BLaER1 (cell line): ENCODE results near the gene MLLT11.

Experiments
- H3K27ac ChIP-seq: shearing (Covaris generic); formaldehyde crosslinking; 2 replicates; pipeline ENCODE4 v1.8.1; 2022
- H3K27me3 ChIP-seq: shearing (Covaris generic); formaldehyde crosslinking; 2 replicates; pipeline ENCODE4 v1.8.1; 2022
- H3K36me3 ChIP-seq: shearing (Covaris generic); formaldehyde crosslinking; 2 replicates; pipeline ENCODE4 v1.8.1; 2022
- H3K4me1 ChIP-seq: shearing (Covaris generic); formaldehyde crosslinking; 2 replicates; pipeline ENCODE4 v1.8.1; 2022
- H3K4me2 ChIP-seq: shearing (Covaris generic); formaldehyde crosslinking; 2 replicates; pipeline ENCODE4 v1.8.1; 2022
- H3K4me3 ChIP-seq: shearing (Covaris generic); formaldehyde crosslinking; 2 replicates; pipeline ENCODE4 v1.8.1; 2022
- H3K9ac ChIP-seq: shearing (Covaris generic); formaldehyde crosslinking; 2 replicates; pipeline ENCODE4 v1.8.1; 2022
- H3K9me3 ChIP-seq: shearing (Covaris generic); formaldehyde crosslinking; 2 replicates; pipeline ENCODE4 v1.8.1; 2022
- H4K20me1 ChIP-seq: shearing (Covaris generic); formaldehyde crosslinking; 2 replicates; pipeline ENCODE4 v1.8.1; 2022
- Cebpa-rat ChIP-seq: shearing (Covaris generic); IDR thresholded peaks from 2 replicates; pipeline ENCODE4 v1.8.1; 2022

MLLT11 gene

GRCh38 chr1:151060007-151060656 is at the start of gene MLLT11:
Gene MLLT11, plus strand, starts transcription at chr1:151060397. Its CDS starts 6,828 bp downstream, at chr1:151067225.
- Histone ChIP-seq H3K4me3 (peak within 1 kb of the TSS; percentile 94), H3K27me3 (no peaks in the 10 kb centered on the region), H3K4me1 (peaks cover 77% of the 10 kb centered on the region), H3K4me2 (peak within 1 kb of the TSS; percentile 95), H3K9ac (peak within 1 kb of the TSS; percentile 93), H4K20me1 (peaks cover 46% of the 10 kb centered on the region), H3K36me3 (peaks cover 53% of the 10 kb centered on the region), H3K27ac (peak within 1 kb of the TSS; percentile 90), H3K9me3 (no peaks in the 10 kb centered on the region; the same call in 1 of the 2 replicates)
- no peak for TF ChIP-seq Cebpa-rat

GRCh38 chr1:151011154-151011850 is 48.9 kb upstream of the MLLT11 start:
- Histone ChIP-seq H3K9ac (no peak overlapping the region), H3K9me3 (no peaks in the 10 kb centered on the region), H3K4me3 (no peak overlapping the region), H3K4me2 (peak overlapping the region; percentile 94), H3K4me1 (peaks cover 74% of the 10 kb centered on the region), H3K27ac (no peak overlapping the region), H4K20me1 (no peaks in the 10 kb centered on the region), H3K36me3 (0 out of 2 replicates have a peak, but pooled peaks cover 10% of the 10 kb centered on the region), H3K27me3 (no peaks in the 10 kb centered on the region)
- TF ChIP-seq Cebpa-rat: no peak

- TF ChIP-seq Cebpa-rat: no peak
- no peaks in the 10 kb centered on the region for H3K27me3 ChIP-seq
- H3K4me3 ChIP-seq: no peak overlapping the region
- H3K36me3 ChIP-seq: peaks cover 19% of the 10 kb centered on the region
- no peaks in the 10 kb centered on the region for H3K9me3 ChIP-seq
- H3K9ac ChIP-seq: peak overlapping the region; percentile 63; the same call in 1 of the 2 replicates
- H3K27ac ChIP-seq: peak overlapping the region; percentile 67
- H4K20me1 ChIP-seq: no peaks in the 10 kb centered on the region
- peak overlapping the region; percentile 94 for H3K4me2 ChIP-seq
- peaks cover 62% of the 10 kb centered on the region for H3K4me1 ChIP-seq
Measured at GRCh38 chr1:151012684-151013471, 47.3 kb upstream of the MLLT11 start.

GRCh38 chr1:151013518-151013917 is 46.7 kb upstream of the MLLT11 start:
- Histone ChIP-seq H3K9ac (peak overlapping the region; percentile 63; the same call in 1 of the 2 replicates), H3K4me3 (no peak overlapping the region), H3K27me3 (no peaks in the 10 kb centered on the region), H3K36me3 (peaks cover 25% of the 10 kb centered on the region), H3K4me2 (peak overlapping the region; percentile 94), H3K4me1 (peaks cover 60% of the 10 kb centered on the region), H3K27ac (peak overlapping the region; percentile 67), H4K20me1 (no peaks in the 10 kb centered on the region), H3K9me3 (no peaks in the 10 kb centered on the region)
- no peak for TF ChIP-seq Cebpa-rat

- Histone ChIP-seq H3K4me2 (no peak overlapping the region), H3K4me3 (no peak overlapping the region), H3K36me3 (peaks cover 89% of the 10 kb centered on the region), H3K9ac (no peak overlapping the region), H4K20me1 (no peaks in the 10 kb centered on the region), H3K4me1 (no peaks in the 10 kb centered on the region), H3K27me3 (no peaks in the 10 kb centered on the region), H3K9me3 (no peaks in the 10 kb centered on the region), H3K27ac (no peak overlapping the region)
- no peak for TF ChIP-seq Cebpa-rat
Measured at GRCh38 chr1:151024540-151025146, 35.6 kb upstream of the MLLT11 start.

- H3K9me3 ChIP-seq: no peaks in the 10 kb centered on the region
- H3K27me3 ChIP-seq: no peaks in the 10 kb centered on the region
- H3K4me1 ChIP-seq: no peaks in the 10 kb centered on the region
- no peak for TF ChIP-seq Cebpa-rat
- peaks cover 96% of the 10 kb centered on the region for H3K36me3 ChIP-seq
- no peak overlapping the region for H3K9ac ChIP-seq
- no peak overlapping the region for H3K4me2 ChIP-seq
- H3K27ac ChIP-seq: no peak overlapping the region
- no peaks in the 10 kb centered on the region for H4K20me1 ChIP-seq
- no peak overlapping the region for H3K4me3 ChIP-seq
Measured at GRCh38 chr1:151026460-151026859, 33.7 kb upstream of the MLLT11 start.

DNA sequence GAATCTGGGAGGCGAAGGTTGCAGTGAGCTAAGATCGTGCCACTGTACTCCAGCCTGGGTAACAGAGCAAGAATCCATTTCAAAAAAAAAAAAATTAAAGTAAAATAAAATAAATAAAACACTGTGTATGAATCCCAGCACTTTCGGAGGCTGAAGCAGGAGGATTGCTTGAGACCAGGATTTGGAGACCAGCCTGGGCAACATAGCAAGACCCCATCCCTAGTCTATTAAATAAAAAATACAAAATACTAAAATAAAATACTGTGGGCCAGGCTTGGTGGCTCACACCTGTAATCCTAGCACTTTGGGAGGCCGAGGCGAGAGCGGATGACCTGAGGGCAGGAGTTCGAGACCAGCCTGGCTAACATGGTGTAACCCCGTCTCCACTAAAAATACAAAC is 28.0 kb upstream of the MLLT11 start:
- no peaks in the 10 kb centered on the region for H3K27me3 ChIP-seq

DNA sequence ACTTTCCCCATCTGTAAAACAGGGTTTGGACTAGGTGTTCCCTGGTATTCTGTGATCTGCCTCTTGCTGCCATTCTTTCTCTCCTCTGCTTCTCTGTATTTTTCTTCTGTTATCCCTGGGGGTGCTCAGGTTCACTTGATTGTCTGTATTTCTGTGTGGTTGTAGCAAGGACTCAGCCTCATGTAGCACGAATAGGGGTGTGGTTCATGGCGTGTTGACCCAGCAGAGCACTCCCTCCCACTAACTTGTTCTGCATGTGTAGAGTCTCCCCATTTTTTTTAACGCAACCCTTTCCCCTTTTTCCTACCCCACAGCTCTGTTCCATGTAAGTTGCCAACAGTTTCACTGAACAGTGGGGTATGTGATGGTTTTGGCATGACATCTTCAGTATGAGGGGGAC is 25.0 kb upstream of the MLLT11 start:
- Histone ChIP-seq H3K4me1 (no peaks in the 10 kb centered on the region), H3K27me3 (no peaks in the 10 kb centered on the region), H3K36me3 (peaks cover 69% of the 10 kb centered on the region), H4K20me1 (no peaks in the 10 kb centered on the region), H3K4me2 (no peak overlapping the region), H3K9me3 (no peaks in the 10 kb centered on the region), H3K27ac (no peak overlapping the region), H3K4me3 (no peak overlapping the region), H3K9ac (no peak overlapping the region)
- TF ChIP-seq Cebpa-rat: no peak

More for the DNA sequence above, 28.0 kb upstream of the MLLT11 start:
- Histone ChIP-seq H3K4me2 (no peak overlapping the region), H3K9ac (no peak overlapping the region), H3K9me3 (no peaks in the 10 kb centered on the region), H4K20me1 (no peaks in the 10 kb centered on the region), H3K4me1 (no peaks in the 10 kb centered on the region), H3K36me3 (peaks cover 94% of the 10 kb centered on the region), H3K4me3 (no peak overlapping the region), H3K27ac (no peak overlapping the region)
- TF ChIP-seq Cebpa-rat: no peak

GRCh38 chr1:151036356-151036755 is 23.8 kb upstream of the MLLT11 start, which contains the start of gene BNIPL:
Gene BNIPL, plus strand, starts transcription at chr1:151036586. Its CDS starts 140 bp downstream, at chr1:151036726.
- no peak within 1 kb of the TSS for H3K9ac ChIP-seq
- no peaks in the 10 kb centered on the region for H3K27me3 ChIP-seq
- peaks cover 57% of the 10 kb centered on the region for H3K36me3 ChIP-seq
- H3K4me1 ChIP-seq: no peaks in the 10 kb centered on the region
- H3K4me2 ChIP-seq: no peak within 1 kb of the TSS
- H3K27ac ChIP-seq: no peak within 1 kb of the TSS
- no peak within 1 kb of the TSS for H3K4me3 ChIP-seq
- no peaks in the 10 kb centered on the region for H4K20me1 ChIP-seq
- no peak for TF ChIP-seq Cebpa-rat
- H3K9me3 ChIP-seq: no peaks in the 10 kb centered on the region
